ENCODE data around the gene BCL11B. TPM values are rescaled to one million over a fixed set of nuclear protein-coding genes. Genes with fewer than 3 reads are reported as not detected.

The BCL11B gene
- total RNA-seq, 1 experiment from 2014 or later: 80.6 TPM

- intact Hi-C loops (cut with micrococcal nuclease; ENCODE audit: unreplicated experiment): no loop called here
- ChIA-PET CTCF (no interaction called here), POLR2A (ENCODE audit: low non-redundant PET) (no interaction called here)
- no peaks in the 10 kb centered on the region for H3K36me3 ChIP-seq (ENCODE audit: insufficient read depth, low read length, poor library complexity, severe bottlenecking)
- peaks cover under 1% of the 10 kb centered on the region for H3K4me1 ChIP-seq (ENCODE audit: insufficient read depth, low read length, poor library complexity, severe bottlenecking)
- TF ChIP-seq EZH2 (IDR thresholded peaks at IDR 0.05; ENCODE audit: borderline replicate concordance, low read depth, low read length, poor library complexity, severe bottlenecking): no peak
- TF ChIP-seq CTCF (conservative IDR thresholded peaks at IDR 0.05; ENCODE audit: low read depth, low read length): no peak
- peak; percentile 23 for DNase-seq (ENCODE audit: low spot score)
- no peaks in the 10 kb centered on the region for H3K27me3 ChIP-seq (replicated peaks; ENCODE audit: insufficient read depth, low read depth, low read length, poor library complexity)
- no peak overlapping the region for H3K4me3 ChIP-seq (ENCODE audit: low read depth, low read length, poor library complexity, severe bottlenecking)
- no TSS peak for BruUV-seq (replicated peaks)
- H3K9me3 ChIP-seq (ENCODE audit: low read depth, low read length, poor library complexity, severe bottlenecking): no peaks in the 10 kb centered on the region
- H3K27ac ChIP-seq (ENCODE audit: low read depth, low read length, poor library complexity, severe bottlenecking): no peak overlapping the region
These were observed 134.0 kb downstream of the BCL11B start for GRCh38 chr14:99137913-99138571.

GRCh38 chr14:99137001-99137700 is 134.8 kb downstream of the BCL11B start:
- Histone ChIP-seq H3K4me1 (ENCODE audit: insufficient read depth, low read length, poor library complexity, severe bottlenecking) (no peaks in the 10 kb centered on the region), H3K27ac (ENCODE audit: low read depth, low read length, poor library complexity, severe bottlenecking) (no peak overlapping the region), H3K4me3 (ENCODE audit: low read depth, low read length, poor library complexity, severe bottlenecking) (no peak overlapping the region), H3K27me3 (replicated peaks; ENCODE audit: insufficient read depth, low read depth, low read length, poor library complexity) (no peaks in the 10 kb centered on the region), H3K9me3 (ENCODE audit: low read depth, low read length, poor library complexity, severe bottlenecking) (no peaks in the 10 kb centered on the region), H3K36me3 (ENCODE audit: insufficient read depth, low read length, poor library complexity, severe bottlenecking) (no peaks in the 10 kb centered on the region)
- BruUV-seq (replicated peaks): no TSS peak
- intact Hi-C loops (cut with micrococcal nuclease; ENCODE audit: unreplicated experiment): no loop called here
- TF ChIP-seq EZH2 (IDR thresholded peaks at IDR 0.05; ENCODE audit: borderline replicate concordance, low read depth, low read length, poor library complexity, severe bottlenecking) (no peak), CTCF (conservative IDR thresholded peaks at IDR 0.05; ENCODE audit: low read depth, low read length) (0 out of 2 replicates have a peak, but pooled peaks have one; percentile 14)
- ChIA-PET CTCF (no interaction called here), POLR2A (ENCODE audit: low non-redundant PET) (no interaction called here)
- no peak for DNase-seq (ENCODE audit: low spot score)

GRCh38 chr14:99136401-99136800 is 135.6 kb downstream of the BCL11B start:
- Histone ChIP-seq H3K27ac (ENCODE audit: low read depth, low read length, poor library complexity, severe bottlenecking) (no peak overlapping the region), H3K4me1 (ENCODE audit: insufficient read depth, low read length, poor library complexity, severe bottlenecking) (no peaks in the 10 kb centered on the region), H3K36me3 (ENCODE audit: insufficient read depth, low read length, poor library complexity, severe bottlenecking) (no peaks in the 10 kb centered on the region), H3K9me3 (ENCODE audit: low read depth, low read length, poor library complexity, severe bottlenecking) (no peaks in the 10 kb centered on the region), H3K27me3 (replicated peaks; ENCODE audit: insufficient read depth, low read depth, low read length, poor library complexity) (no peaks in the 10 kb centered on the region), H3K4me3 (ENCODE audit: low read depth, low read length, poor library complexity, severe bottlenecking) (no peak overlapping the region)
- intact Hi-C loops (cut with micrococcal nuclease; ENCODE audit: unreplicated experiment): no loop called here
- ChIA-PET POLR2A (ENCODE audit: low non-redundant PET) (no interaction called here), CTCF (no interaction called here)
- no TSS peak for BruUV-seq (replicated peaks)
- TF ChIP-seq CTCF (conservative IDR thresholded peaks at IDR 0.05; ENCODE audit: low read depth, low read length) (no peak), EZH2 (IDR thresholded peaks at IDR 0.05; ENCODE audit: borderline replicate concordance, low read depth, low read length, poor library complexity, severe bottlenecking) (no peak)
- DNase-seq (ENCODE audit: low spot score): no peak

Measured in A673 (cell line).